HL-60 (cell line): Measurements from ENCODE around the gene ZNRD2.

Experiments
- DNase-seq, 2 experiments: peaks; one replicate each; pipeline ENCODE4 v3.0.0-alpha.2; 2010 to 2020; ENCODE audit warnings: low read depth in 1 of 2, low spot score in 1 of 2
- H3K27ac ChIP-seq: fragments of 250-450 bp; sonication (Bioruptor Pico); replicated peaks from 2 replicates; pipeline ENCODE4 v1.5.1; 2020; ENCODE audit warnings: mild to moderate bottlenecking, moderate library complexity
- H3K27me3 ChIP-seq: fragments of 250-450 bp; sonication (Bioruptor Pico); 2 replicates; pipeline ENCODE4 v1.5.1; 2021; ENCODE audit warnings: mild to moderate bottlenecking, moderate library complexity; ENCODE audit not compliant: insufficient read depth, poor library complexity, severe bottlenecking
- H3K4me3 ChIP-seq: replicated peaks from 2 replicates; pipeline ENCODE4 v1.5.1; 2011; ENCODE audit warnings: mild to moderate bottlenecking, control low read depth, low read length; ENCODE audit not compliant: insufficient read depth
- CTCF ChIP-seq: IDR thresholded peaks from one replicate; pipeline ENCODE4 v1.5.1; 2011; ENCODE audit warnings: low read length, control low read depth, inconsistent platforms; ENCODE audit not compliant: insufficient read depth
- GABPA ChIP-seq: IDR thresholded peaks from 2 replicates; pipeline ENCODE4 v1.6.1; 2012; ENCODE audit warnings: low read depth
- POLR2AphosphoS5 ChIP-seq: IDR thresholded peaks from 2 replicates; pipeline ENCODE4 v1.6.1; 2012; ENCODE audit warnings: low read depth
- SPI1 ChIP-seq: IDR thresholded peaks from 2 replicates; pipeline ENCODE4 v1.6.1; 2012; ENCODE audit warnings: low read depth, mild to moderate bottlenecking, borderline replicate concordance
- TF ChIP-seq, protein P1 (sequence below): IDR thresholded peaks from 2 replicates; pipeline ENCODE4 v1.6.1; 2012; ENCODE audit warnings: low read depth; ENCODE audit not compliant: insufficient replicate concordance

The ZNRD2 gene

DNA sequence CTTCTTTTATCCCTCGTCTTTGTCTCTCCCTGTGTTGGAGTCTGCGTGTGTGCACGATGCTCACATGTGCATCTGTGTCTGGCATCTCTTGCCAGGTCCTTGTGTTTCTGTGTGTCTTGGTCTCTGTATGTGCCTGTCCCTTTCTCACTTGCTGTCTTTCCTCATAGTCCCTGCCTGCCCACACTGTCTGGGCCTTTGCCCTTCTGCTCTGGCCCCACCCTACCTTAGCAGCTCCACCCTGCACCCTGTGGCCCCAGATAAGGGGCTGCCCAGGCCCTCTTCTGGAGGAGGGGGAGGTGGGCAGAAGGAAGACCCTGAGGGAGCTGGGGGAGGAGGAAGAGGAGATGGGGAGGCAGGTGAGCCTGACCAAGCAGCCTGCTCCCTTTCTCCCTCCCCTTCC is 8.4 kb downstream of the ZNRD2 start:
- H3K4me3 ChIP-seq, result no peak overlapping the region
- no peak for TF ChIP-seq SPI1
- TF ChIP-seq CTCF, result no peak
- TF ChIP-seq GABPA, result no peak
- TF ChIP-seq, protein P1, sequence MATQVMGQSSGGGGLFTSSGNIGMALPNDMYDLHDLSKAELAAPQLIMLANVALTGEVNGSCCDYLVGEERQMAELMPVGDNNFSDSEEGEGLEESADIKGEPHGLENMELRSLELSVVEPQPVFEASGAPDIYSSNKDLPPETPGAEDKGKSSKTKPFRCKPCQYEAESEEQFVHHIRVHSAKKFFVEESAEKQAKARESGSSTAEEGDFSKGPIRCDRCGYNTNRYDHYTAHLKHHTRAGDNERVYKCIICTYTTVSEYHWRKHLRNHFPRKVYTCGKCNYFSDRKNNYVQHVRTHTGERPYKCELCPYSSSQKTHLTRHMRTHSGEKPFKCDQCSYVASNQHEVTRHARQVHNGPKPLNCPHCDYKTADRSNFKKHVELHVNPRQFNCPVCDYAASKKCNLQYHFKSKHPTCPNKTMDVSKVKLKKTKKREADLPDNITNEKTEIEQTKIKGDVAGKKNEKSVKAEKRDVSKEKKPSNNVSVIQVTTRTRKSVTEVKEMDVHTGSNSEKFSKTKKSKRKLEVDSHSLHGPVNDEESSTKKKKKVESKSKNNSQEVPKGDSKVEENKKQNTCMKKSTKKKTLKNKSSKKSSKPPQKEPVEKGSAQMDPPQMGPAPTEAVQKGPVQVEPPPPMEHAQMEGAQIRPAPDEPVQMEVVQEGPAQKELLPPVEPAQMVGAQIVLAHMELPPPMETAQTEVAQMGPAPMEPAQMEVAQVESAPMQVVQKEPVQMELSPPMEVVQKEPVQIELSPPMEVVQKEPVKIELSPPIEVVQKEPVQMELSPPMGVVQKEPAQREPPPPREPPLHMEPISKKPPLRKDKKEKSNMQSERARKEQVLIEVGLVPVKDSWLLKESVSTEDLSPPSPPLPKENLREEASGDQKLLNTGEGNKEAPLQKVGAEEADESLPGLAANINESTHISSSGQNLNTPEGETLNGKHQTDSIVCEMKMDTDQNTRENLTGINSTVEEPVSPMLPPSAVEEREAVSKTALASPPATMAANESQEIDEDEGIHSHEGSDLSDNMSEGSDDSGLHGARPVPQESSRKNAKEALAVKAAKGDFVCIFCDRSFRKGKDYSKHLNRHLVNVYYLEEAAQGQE, result no peak
- TF ChIP-seq POLR2AphosphoS5, result no peak
- DNase-seq, result no peak
- no peak overlapping the region; the same call in 1 of the 2 replicates for H3K27ac ChIP-seq
- no peaks in the 10 kb centered on the region for H3K27me3 ChIP-seq

GRCh38 chr11:65579291-65579690 is 9.0 kb downstream of the ZNRD2 start:
- peak; percentile 56 to 73 for DNase-seq
- Histone ChIP-seq H3K27ac (no peak overlapping the region), H3K27me3 (no peaks in the 10 kb centered on the region), H3K4me3 (no peak overlapping the region)
- TF ChIP-seq, protein P1, result no peak
- no peak for TF ChIP-seq CTCF
- no peak for TF ChIP-seq POLR2AphosphoS5
- TF ChIP-seq GABPA, result no peak
- no peak for TF ChIP-seq SPI1

- no peak overlapping the region for H3K27ac ChIP-seq
- H3K27me3 ChIP-seq, result no peaks in the 10 kb centered on the region
- DNase-seq, result no peak
- TF ChIP-seq, protein P1, result no peak
- TF ChIP-seq GABPA (no peak), CTCF (no peak), POLR2AphosphoS5 (no peak), SPI1 (no peak)
- H3K4me3 ChIP-seq, result no peak overlapping the region
Observed at GRCh38 chr11:65580031-65580692, 9.9 kb downstream of the ZNRD2 start.
